GM19239 (cell line): Measurements from ENCODE around the gene TRIM63.

ENCODE experiments used
- DNase-seq: peaks from one replicate; pipeline ENCODE4 v3.0.0; 2011; ENCODE audit warnings: low spot score; ENCODE audit not compliant: insufficient read length
- FAIRE-seq: peaks from 2 replicates; lab custom pipeline; 2011; peaks lifted over from hg19 to GRCh38; lab: Jason Lieb, UNC

The TRIM63 gene

DNA sequence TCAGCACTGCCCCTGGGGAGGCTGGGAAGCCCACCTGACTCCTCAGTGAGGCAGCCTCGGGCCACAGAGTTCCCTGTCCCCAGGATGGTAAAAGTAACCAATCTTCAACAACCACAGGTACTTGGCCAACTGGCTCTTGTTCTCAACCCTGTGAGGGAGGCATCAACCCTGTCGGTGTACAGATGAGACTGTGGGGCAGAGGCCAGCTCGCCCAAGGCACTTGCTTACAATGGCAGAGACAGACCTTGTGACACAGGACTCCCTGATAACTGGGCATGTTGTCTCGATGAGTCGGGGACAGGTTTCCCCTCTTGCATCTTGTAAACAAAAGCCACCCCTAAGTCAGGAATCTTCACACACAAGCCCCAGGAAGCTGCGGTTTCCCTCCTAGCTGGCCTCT lies 29.5 kb downstream of the TRIM63 start:
- DNase-seq = no peak
- no peak for FAIRE-seq

GRCh38 chr1:26036756-26037281 lies 30.6 kb downstream of the TRIM63 start:
- no peak for DNase-seq
- no peak for FAIRE-seq

- FAIRE-seq (peak; percentile 88), DNase-seq (peak; percentile 92)
Observed at GRCh38 chr1:26035959-26036755, 31.3 kb downstream of the TRIM63 start.

GRCh38 chr1:26035203-26035958 lies 32.0 kb downstream of the TRIM63 start:
- DNase-seq (peak; percentile 98), FAIRE-seq (peak; percentile 94)

DNA sequence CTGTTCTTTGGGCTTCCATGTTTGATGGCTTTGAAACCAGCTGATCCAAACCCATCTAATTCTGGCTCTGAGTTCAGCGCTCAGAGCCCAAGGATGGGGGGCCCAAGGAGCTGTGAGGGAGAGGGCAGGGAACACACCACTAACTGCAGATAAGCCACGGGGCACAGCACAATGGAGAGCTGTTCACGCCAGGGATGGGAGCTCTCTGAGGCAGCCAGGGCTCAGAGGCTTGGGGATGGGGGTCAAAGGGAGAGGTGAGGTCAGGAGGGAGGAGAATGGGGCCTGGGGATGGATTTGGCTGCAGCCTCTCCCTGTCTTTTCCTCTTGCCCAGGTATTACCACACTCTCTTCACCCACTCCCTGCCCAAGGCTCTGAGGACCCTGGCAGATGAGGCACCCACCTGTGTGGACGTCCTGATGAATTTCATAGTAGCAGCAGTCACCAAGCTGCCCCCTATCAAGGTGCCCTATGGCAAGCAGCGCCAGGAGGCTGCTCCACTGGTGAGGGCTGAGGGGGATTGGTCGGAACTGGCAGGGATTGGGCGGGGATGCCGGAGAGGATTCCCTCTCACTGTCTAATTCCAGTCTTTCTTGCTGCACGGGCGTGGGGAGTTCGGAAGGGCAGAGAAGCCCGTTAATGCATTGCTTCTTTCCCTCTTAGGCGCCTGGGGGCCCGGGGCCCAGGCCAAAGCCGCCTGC lies 32.8 kb downstream of the TRIM63 start:
- FAIRE-seq (no peak), DNase-seq (no peak)

DNA sequence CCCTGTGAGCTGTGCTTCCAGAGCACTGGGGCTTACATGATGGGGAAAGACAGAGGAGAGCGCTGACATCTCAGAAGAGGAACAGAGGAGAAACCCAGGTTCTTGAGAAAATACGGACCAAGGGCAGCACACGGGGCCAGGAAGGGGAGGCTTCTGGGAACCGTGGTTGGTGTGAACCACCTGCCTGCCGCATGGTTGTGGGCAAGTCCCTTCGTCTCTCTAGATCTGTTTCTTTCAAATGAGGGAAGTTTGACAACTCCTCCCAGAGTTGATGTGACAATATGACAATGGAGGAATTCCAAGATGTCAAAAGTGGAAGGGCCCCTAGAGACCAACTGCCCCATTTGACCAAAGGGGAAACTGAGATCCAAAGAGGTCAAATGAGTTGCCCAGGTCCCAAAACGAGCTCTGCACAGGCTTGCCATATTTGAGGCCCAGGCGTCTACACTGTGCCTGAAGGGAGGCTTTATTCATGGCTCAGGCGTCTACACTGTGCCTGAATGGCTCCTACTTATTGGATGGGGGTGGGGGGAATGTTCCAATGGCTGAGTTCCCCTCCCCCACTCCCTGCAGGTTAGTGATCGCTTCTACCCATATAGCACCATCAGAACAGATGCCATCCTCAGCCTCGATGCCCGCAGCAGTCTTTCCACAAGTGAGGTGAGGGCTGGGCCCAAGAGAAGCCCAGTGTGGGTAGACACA lies 34.6 kb downstream of the TRIM63 start:
- FAIRE-seq (no peak), DNase-seq (no peak)

GRCh38 chr1:26031611-26032220 lies 35.7 kb downstream of the TRIM63 start:
- FAIRE-seq = no peak
- no peak for DNase-seq

DNA sequence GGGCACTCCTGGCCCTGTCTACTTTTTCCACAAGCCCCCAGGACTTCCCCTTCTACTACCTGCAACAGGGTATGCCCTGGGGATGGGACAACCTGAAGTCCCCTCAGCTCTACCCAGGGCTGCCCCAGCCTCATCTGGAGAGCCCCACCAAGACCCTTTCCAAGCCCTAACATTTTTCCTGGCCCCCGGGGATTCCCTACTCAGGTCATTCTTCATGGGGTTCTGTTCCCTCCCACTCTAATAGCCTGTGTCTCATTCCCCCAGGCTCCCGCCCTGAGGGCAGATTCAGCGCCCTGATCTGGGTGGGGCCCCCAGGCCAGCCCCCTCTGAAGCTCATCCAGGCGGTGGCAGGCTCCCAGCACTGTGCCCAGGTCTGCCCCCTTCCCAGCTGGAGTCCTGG lies 36.2 kb downstream of the TRIM63 start:
- FAIRE-seq = no peak

DNA sequence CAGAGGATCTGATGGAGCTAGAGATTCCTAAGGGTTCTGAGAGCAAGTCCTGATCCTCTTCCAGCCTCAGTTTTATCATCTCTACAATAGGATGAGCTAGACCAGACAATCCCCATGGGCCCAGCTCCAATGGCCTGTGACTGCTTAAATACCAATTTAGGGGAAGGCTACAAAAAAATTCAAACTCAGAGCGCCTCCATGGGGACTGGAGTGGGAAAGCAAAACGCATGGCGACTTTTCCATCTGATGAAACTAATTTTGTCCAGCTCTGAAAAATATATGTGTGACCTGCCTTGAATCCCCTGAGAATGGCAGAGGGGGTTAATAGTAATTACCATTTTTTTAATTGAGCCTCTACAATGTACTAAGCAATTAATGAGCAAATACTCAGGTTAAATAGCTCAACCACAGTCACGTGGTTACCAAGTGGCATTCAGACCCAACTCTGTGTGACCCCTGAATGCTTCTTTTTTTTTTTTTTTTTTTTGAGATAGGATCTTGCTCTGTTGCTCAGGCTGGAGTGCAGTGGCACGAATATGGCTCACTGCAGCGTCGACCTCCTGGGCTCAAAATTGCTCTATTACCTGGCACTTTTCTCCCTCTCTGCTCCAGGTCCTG lies 37.5 kb downstream of the TRIM63 start:
- FAIRE-seq (no peak), DNase-seq (no peak)

More for the DNA sequence above, 36.2 kb downstream of the TRIM63 start:
- no peak for DNase-seq

GRCh38 chr1:26029054-26029863 lies 38.2 kb downstream of the TRIM63 start:
- no peak for FAIRE-seq
- no peak for DNase-seq

- DNase-seq (no peak), FAIRE-seq (no peak)
Observed at GRCh38 chr1:26028490-26028980, 38.9 kb downstream of the TRIM63 start.

DNA sequence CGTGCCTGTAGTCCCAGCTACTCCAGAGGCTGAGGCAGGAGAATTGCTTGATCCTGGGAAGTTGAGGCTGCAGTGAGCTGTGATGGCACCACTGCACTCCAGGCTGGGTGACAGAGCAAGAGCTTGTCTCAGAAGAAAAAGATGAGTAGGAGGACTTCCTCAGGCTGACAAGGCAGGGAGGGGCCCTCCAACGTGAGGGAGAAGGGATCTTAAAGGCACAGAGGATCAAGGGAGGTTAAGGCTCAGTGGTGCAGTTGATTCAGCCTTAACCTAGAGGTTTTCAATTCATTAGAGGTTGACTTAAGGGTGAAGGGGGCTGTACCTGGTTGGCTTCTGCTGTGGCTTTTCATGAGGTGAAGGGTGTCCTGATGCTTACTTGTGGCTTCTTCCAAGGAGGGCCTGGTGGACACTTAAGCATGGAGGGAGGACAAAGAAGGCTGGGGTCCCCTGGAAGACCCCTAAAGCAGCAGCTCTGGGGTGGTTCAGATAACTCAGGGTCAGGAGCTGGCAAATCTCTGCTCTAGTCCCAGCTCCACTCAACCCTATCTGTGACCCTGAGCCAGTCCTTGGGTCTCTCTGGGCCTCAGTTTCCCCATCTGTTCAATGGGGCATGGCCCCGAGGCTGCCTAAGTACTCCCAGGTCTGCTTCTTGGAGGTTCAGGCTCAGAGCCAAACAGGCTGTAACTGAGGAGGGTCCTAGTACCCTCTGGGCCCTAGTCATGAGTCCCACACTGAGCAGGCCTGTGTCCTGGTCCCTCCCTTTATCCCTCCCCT lies 39.5 kb downstream of the TRIM63 start:
- FAIRE-seq (no peak), DNase-seq (no peak)

- FAIRE-seq = no peak
- DNase-seq = no peak
Observed at GRCh38 chr1:26025517-26025916, 41.9 kb downstream of the TRIM63 start.

- no peak for DNase-seq
- no peak for FAIRE-seq
Observed at GRCh38 chr1:26025060-26025459, 42.4 kb downstream of the TRIM63 start.

- FAIRE-seq (no peak), DNase-seq (no peak)
Observed at GRCh38 chr1:26023826-26024225, 43.6 kb downstream of the TRIM63 start.

GRCh38 chr1:26023009-26023408 lies 44.4 kb downstream of the TRIM63 start:
- DNase-seq (no peak), FAIRE-seq (no peak)

DNA sequence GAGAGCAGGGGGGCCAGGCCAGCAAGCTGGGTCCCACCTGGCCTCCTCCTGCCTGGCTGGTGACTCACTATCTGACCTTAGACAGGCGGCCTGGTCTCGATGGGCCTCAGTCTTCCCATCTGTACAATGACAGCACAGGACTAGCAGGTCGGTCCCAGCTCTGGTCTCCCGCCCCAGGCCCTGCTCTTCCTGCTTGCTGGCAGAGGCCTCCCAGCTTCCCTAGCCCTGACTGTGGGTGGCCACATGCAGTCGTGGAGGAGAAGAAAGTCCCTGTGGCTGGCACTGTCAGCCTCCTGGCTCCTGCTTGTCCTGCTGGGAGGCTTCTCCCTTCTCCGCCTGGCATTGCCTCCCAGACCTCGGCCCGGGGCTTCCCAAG lies 45.0 kb downstream of the TRIM63 start:
- no peak for FAIRE-seq
- DNase-seq = no peak
